Measurements from ENCODE around the gene WDR33. TPM values are rescaled to one million over a fixed set of nuclear protein-coding genes. Genes with fewer than 3 reads are reported as not detected.
"Not testable (repeated sequence)": the region's sequence is repeated elsewhere in the genome, so short reads cannot be mapped to it uniquely, and the experiment has no call there.

WDR33 gene
- total RNA-seq, 2 experiments from 2014 or later, result 59.8 to 61.5 TPM

- POLR2A ChIA-PET, result no interaction called here
- no peaks in the 10 kb centered on the region for H3K27me3 Mint-ChIP-seq
- CTCF ChIA-PET, result no interaction called here
- H3K27ac ChIP-seq (ENCODE audit: low read depth in 1 of 2, low read length in 2 of 2), result no peak overlapping the region
- no peak for DNase-seq
- H3K9me3 ChIP-seq (ENCODE audit: control insufficient read depth in 1 of 2, insufficient read depth in 1 of 2, low read length in 2 of 2), result no peaks in the 10 kb centered on the region
- no peak for TF ChIP-seq CTCF (IDR thresholded peaks at IDR 0.05)
- H3K4me1 ChIP-seq (ENCODE audit: insufficient read depth, low read length), result no peaks in the 10 kb centered on the region
- no peak for ATAC-seq (ENCODE audit: poor library complexity)
- peaks cover 12% of the 10 kb centered on the region for H3K36me3 ChIP-seq (ENCODE audit: insufficient read depth, low read length)
- no peak overlapping the region for H3K4me3 ChIP-seq (ENCODE audit: low read length)
- peaks cover under 1% of the 10 kb centered on the region for H3K4me1 Mint-ChIP-seq (ENCODE audit: low read depth)
- H3K4me3 Mint-ChIP-seq, result no peak overlapping the region
- intact Hi-C loops (cut with DNase I, micrococcal nuclease), result no loop called here
- no peaks in the 10 kb centered on the region for H3K9me3 Mint-ChIP-seq
- no peak overlapping the region for H3K27ac Mint-ChIP-seq
- H3K36me3 Mint-ChIP-seq (ENCODE audit: low read depth), result peaks cover 52% of the 10 kb centered on the region
- no peaks in the 10 kb centered on the region for H3K27me3 ChIP-seq (ENCODE audit: control insufficient read depth in 1 of 2, insufficient read depth in 2 of 2, low read length in 2 of 2)
These were observed 57.6 kb downstream of the WDR33 start for GRCh38 chr2:127753374-127753773.

- CTCF ChIA-PET; H3K27ac Mint-ChIP-seq; H3K4me3 ChIP-seq (ENCODE audit: low read length); H3K9me3 Mint-ChIP-seq; H3K4me1 Mint-ChIP-seq (ENCODE audit: low read depth); H3K4me1 ChIP-seq (ENCODE audit: insufficient read depth, low read length); intact Hi-C loops (cut with DNase I, micrococcal nuclease); H3K27ac ChIP-seq (ENCODE audit: low read depth in 1 of 2, low read length in 2 of 2); H3K27me3 Mint-ChIP-seq; H3K4me3 Mint-ChIP-seq; H3K27me3 ChIP-seq (ENCODE audit: control insufficient read depth in 1 of 2, insufficient read depth in 2 of 2, low read length in 2 of 2); H3K9me3 ChIP-seq (ENCODE audit: control insufficient read depth in 1 of 2, insufficient read depth in 1 of 2, low read length in 2 of 2); ATAC-seq (ENCODE audit: poor library complexity): not testable (repeated sequence)
- POLR2A ChIA-PET, result interaction anchor here (0.7 to 1.2 kb wide), 2 partner anchors 14 to 48 kb away, joined by 3 to 4 read pairs; partner anchors contain the start of gene SFT2D3
- peaks cover 60% of the 10 kb centered on the region for H3K36me3 Mint-ChIP-seq (ENCODE audit: low read depth)
- peak in 2 of 14 experiments; percentile 10 for DNase-seq
- H3K36me3 ChIP-seq (ENCODE audit: insufficient read depth, low read length), result peaks cover 33% of the 10 kb centered on the region
These were observed 61.4 kb downstream of the WDR33 start for GRCh38 chr2:127749537-127749936.

GRCh38 chr2:127747621-127748020, 63.4 kb downstream of the WDR33 start:
- POLR2A ChIA-PET, result interaction anchor here (1.0 to 1.4 kb wide), 2 partner anchors 11 to 31 kb away, joined by 3 read pairs; no protein-coding TSS in a partner anchor
- peaks cover 31% of the 10 kb centered on the region for H3K36me3 ChIP-seq (ENCODE audit: insufficient read depth, low read length)
- intact Hi-C loops (cut with DNase I, micrococcal nuclease), result no loop called here
- no peak for TF ChIP-seq CTCF (IDR thresholded peaks at IDR 0.05)
- Mint-ChIP-seq H3K36me3 (ENCODE audit: low read depth) (peaks cover 73% of the 10 kb centered on the region), H3K27ac (peak overlapping the region; percentile 21), H3K4me1 (ENCODE audit: low read depth) (peaks cover 9% of the 10 kb centered on the region), H3K9me3 (no peaks in the 10 kb centered on the region), H3K27me3 (no peaks in the 10 kb centered on the region), H3K4me3 (no peak overlapping the region)
- no peak overlapping the region for H3K4me3 ChIP-seq (ENCODE audit: low read length)
- no peak overlapping the region for H3K27ac ChIP-seq (ENCODE audit: low read depth in 1 of 2, low read length in 2 of 2)
- CTCF ChIA-PET, result interaction anchor here (1.4 kb wide), 1 partner anchor 156 kb away, joined by 3 read pairs; no protein-coding TSS in a partner anchor
- H3K9me3 ChIP-seq (ENCODE audit: control insufficient read depth in 1 of 2, insufficient read depth in 1 of 2, low read length in 2 of 2), result no peaks in the 10 kb centered on the region
- no peaks in the 10 kb centered on the region for H3K4me1 ChIP-seq (ENCODE audit: insufficient read depth, low read length)
- H3K27me3 ChIP-seq (ENCODE audit: control insufficient read depth in 1 of 2, insufficient read depth in 2 of 2, low read length in 2 of 2), result no peaks in the 10 kb centered on the region
- no peak for DNase-seq
- ATAC-seq (ENCODE audit: poor library complexity), result no peak

GRCh38 chr2:127743477-127744026, 67.4 kb downstream of the WDR33 start:
- ChIA-PET CTCF (no interaction called here), POLR2A (no interaction called here)
- Histone ChIP-seq H3K27ac (ENCODE audit: low read depth in 1 of 2, low read length in 2 of 2) (no peak overlapping the region), H3K36me3 (ENCODE audit: insufficient read depth, low read length) (peaks cover 26% of the 10 kb centered on the region), H3K4me1 (ENCODE audit: insufficient read depth, low read length) (no peaks in the 10 kb centered on the region), H3K4me3 (ENCODE audit: low read length) (no peak overlapping the region), H3K9me3 (ENCODE audit: control insufficient read depth in 1 of 2, insufficient read depth in 1 of 2, low read length in 2 of 2) (no peaks in the 10 kb centered on the region), H3K27me3 (ENCODE audit: control insufficient read depth in 1 of 2, insufficient read depth in 2 of 2, low read length in 2 of 2) (no peaks in the 10 kb centered on the region)
- no peak overlapping the region for H3K4me3 Mint-ChIP-seq
- no peaks in the 10 kb centered on the region for H3K9me3 Mint-ChIP-seq
- ATAC-seq (ENCODE audit: poor library complexity) (no peak), DNase-seq (no peak)
- intact Hi-C loops (cut with DNase I, micrococcal nuclease), result loop anchor here in 1 of 2 experiments (2.0 kb wide), 1 partner anchor 55 kb away; no protein-coding TSS in a partner anchor
- H3K4me1 Mint-ChIP-seq (ENCODE audit: low read depth), result peaks cover 19% of the 10 kb centered on the region
- TF ChIP-seq CTCF (IDR thresholded peaks at IDR 0.05), result no peak
- peaks cover 74% of the 10 kb centered on the region for H3K36me3 Mint-ChIP-seq (ENCODE audit: low read depth)
- H3K27me3 Mint-ChIP-seq, result no peaks in the 10 kb centered on the region
- no peak overlapping the region for H3K27ac Mint-ChIP-seq
